ENCODE results near the gene TSHR.

- TF ChIP-seq EZH2phosphoT487 (IDR thresholded peaks at IDR 0.05; ENCODE audit: borderline replicate concordance, low read length) = no peak
- no peak for TF ChIP-seq CTCF (conservative IDR thresholded peaks at IDR 0.05; ENCODE audit: low read depth, low read length)
- no peak for TF ChIP-seq EZH2 (IDR thresholded peaks at IDR 0.05; ENCODE audit: low read length, unreplicated experiment)
Observed at GRCh38 chr14:81157431-81157830, 202.0 kb downstream of the TSHR start.
